Central memory CD4-positive, alpha-beta T cell (primary cell): ENCODE data around the gene MRLN.

Source experiments
- DNase-seq: peaks from one replicate; pipeline ENCODE4 v3.0.0; 2022

Gene MRLN

DNA sequence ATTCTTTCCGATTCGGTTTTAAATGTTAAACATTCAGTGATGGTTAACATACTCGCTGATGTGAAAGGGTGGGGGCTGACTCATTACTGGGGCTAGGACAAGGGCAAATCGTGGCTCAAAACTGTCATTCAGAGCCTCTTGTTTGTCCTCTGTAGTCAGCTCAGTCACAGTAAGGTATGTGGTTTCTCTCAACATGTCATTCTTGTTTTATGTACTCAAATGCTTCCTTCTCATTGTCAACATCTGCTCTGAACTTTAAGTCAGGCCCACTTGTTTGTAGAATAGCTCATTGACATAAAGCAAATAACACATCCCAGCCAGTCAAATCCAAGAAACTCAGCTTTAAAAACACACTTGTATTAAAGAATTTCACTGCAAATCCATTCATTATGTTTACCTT is 50.9 kb downstream of the MRLN start:
- no peak for DNase-seq

DNA sequence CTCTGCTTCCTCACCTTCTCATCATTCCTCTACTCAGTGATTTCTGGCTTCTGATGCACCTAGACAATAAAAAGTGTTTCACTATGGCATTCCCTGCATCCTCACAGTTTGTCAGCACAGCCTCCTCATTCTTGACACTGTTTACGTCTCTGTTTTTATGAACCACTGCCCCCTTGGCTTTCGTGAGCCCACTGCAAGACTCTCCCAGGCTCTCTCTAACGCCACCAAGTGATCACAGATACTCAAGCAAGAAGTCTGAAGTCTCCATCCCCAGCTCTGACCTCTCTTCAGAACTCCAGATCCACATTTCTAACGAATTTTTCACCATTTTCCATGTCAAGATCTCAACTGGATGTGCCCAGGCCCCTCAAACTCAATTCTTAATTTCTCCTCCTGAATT is 52.5 kb downstream of the MRLN start:
- no peak for DNase-seq

DNA sequence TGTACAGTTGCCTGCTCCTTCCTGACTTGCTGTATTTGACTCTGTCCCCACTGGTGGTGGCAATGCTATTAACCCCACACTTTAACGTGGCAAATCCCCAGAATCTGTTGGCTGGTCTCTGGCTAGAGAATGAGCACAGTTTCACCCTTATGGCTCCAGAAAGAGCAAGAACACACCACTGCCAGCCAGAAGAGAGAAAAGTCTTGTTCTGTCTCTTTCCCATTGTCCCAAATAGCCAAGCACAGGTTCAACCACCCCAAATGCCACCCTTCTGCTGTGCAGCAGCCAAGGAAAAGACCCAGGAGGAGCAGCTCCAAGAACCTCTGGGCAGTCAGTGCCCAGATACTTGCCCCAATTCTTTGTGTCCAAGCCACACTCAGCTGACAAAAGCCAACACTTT is 54.9 kb downstream of the MRLN start:
- no peak for DNase-seq

DNA sequence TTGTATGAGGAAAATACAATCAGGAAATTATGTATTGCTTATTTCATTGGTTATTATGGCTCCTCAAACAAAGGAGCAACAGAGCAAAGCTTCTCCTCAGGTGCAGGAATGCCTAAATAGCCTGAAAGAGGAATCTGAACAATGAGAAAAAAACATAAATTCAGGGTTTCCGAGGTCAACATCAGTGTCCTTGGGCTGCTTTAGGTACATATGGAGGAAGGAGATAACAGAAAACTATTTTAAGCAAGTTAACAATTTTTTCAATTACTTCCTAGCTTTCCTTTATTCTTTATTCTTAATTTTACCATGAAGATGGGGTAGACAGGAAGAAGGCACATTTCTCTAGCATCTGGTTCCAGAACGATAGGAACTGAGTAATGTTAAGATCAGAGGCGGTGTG is 57.6 kb downstream of the MRLN start:
- no peak for DNase-seq

DNA sequence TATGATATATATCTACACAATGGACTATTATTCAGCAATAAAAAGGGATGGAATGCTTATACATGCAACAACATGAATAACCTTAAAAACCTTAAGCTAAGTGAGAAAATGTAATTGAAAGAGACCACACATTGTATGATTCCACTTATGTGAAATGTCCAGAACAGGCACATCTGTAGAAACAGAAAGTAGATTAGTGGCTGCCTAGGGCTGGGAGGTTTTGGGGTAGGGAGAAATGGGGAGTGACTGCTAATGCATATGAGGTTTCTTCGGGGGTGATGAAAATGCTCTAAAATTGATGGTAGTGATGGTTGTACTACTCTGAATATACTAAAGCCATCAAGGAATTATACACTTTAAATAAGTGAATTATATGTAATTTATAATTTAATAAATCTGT is 58.3 kb downstream of the MRLN start:
- no peak for DNase-seq

DNA sequence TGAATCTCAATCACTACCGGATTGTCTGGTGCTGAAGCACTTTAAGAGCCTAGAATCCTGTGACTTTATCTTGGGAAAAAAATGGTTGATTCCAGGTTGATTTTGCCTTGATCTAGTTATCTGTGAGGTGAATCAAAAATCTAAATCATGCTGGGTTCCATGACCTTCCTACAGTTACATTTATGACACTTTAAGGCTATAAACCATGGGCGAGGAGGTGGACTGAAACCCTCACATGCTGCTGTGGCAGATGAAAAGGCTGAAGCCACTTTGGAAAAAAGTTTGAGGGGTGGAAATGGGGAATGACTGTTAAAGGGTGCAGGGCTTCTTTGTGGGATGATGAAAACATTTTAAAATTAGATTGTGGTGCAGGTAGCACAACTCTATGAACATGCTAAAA is 61.1 kb downstream of the MRLN start:
- no peak for DNase-seq

DNA sequence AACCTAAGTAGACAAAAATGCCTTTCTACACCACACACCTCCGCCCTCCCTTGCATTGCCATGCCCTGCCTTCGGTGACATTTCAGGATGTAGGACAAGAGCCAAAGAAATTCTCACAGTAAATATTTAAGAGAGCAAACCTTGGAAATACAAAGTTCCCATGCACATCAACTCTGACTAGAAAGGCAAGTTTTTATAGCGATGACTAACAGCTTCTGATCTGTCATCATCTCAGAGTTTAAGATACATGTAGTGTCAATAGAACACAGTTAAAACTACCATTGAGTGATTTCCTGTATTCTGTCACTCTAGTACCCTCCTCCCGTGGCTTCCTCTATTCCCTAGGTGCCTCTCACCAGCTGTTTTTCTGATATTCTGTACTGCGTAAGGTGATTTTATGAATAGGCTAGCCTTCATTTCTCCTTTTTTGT is 64.3 kb downstream of the MRLN start:
- DNase-seq = no peak

DNA sequence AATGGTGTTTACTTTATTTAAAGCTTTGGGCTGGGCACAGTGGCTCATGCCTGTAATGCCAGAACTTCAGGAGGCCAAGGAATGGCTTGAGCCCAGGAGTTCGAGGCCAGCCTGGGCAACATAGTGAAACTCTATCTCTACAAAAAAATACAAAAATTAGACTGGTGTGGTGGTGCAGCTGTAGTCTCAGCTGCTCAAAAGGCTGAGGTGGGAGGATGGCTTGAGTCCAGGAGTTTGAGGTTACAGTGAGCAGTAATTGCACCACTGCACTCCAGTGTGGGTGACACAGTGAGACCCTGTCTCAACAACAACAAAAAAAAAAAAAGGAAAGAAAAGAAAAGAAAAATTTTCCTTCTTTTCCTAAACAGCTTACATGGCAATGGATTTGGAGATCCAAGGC is 65.6 kb downstream of the MRLN start:
- DNase-seq = no peak
